ENCODE measurements around the gene SLC7A8. TPM values are rescaled to one million over a fixed set of nuclear protein-coding genes. Genes with fewer than 3 reads are reported as not detected.
"Not testable (repeated sequence)": the region's sequence is repeated elsewhere in the genome, so short reads cannot be mapped to it uniquely, and the experiment has no call there.

The SLC7A8 gene
- polyA plus RNA-seq, 1 donor, result 94.4 TPM

DNA sequence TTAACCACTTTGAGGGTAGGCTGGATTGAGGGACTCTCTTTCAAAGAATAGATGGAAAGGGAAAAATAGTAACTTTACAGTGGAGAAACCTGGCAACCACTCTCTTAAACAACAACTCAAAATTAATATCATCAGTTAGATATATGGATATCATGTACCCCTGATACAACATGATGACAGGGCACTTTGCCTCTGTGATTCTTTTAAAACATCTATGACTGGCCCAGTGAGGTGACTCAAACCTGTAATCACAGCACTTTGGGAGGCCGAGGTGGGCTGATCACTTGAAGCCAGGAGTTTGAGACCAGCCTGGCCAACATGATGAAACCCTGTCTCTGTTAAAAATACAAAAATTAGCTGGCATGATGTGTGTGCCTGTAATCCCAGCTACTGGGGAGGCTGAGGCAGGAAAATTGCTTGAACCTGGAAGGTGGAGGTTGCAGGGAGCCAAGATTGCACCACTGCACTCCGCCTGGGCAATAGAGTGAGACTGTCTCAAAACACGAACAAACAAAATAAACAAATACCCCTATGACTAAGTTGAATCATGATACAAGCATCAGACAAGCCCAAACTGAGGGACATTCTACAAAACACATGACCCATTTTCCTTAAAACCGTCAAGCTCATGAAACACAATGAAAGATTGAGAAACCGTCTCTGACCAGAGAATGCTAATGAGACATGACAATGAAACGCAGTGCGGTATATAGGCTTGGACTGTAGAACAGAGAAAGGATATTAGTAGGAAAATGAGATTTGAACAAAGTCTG lies 26.4 kb upstream of the SLC7A8 start:
- H3K4me3 ChIP-seq (ENCODE audit: low read length), result no peak overlapping the region
- H3K9me3 ChIP-seq (ENCODE audit: control insufficient read depth, low read depth, low read length), result no peaks in the 10 kb centered on the region
- DNase-seq, result no peak
- H3K36me3 ChIP-seq (ENCODE audit: control insufficient read depth, insufficient read depth, low read length), result no peaks in the 10 kb centered on the region
- H3K27ac ChIP-seq (ENCODE audit: low read length), result no peak overlapping the region
- WGBS (ENCODE audit: insufficient coverage, low lambda C conversion rate), result no CpG with 5 or more reads among the region's 7 CpGs
- H3K4me1 ChIP-seq (ENCODE audit: control insufficient read depth, insufficient read depth, low read length), result no peaks in the 10 kb centered on the region
- no peaks in the 10 kb centered on the region for H3K27me3 ChIP-seq (ENCODE audit: control insufficient read depth, insufficient read depth, low read length)

GRCh38 chr14:23208324-23208723 lies 24.9 kb upstream of the SLC7A8 start:
- Histone ChIP-seq H3K36me3 (ENCODE audit: control insufficient read depth, insufficient read depth, low read length) (no peaks in the 10 kb centered on the region), H3K27me3 (ENCODE audit: control insufficient read depth, insufficient read depth, low read length) (no peaks in the 10 kb centered on the region), H3K9me3 (ENCODE audit: control insufficient read depth, low read depth, low read length) (no peaks in the 10 kb centered on the region), H3K4me3 (ENCODE audit: low read length) (no peak overlapping the region), H3K27ac (ENCODE audit: low read length) (no peak overlapping the region), H3K4me1 (ENCODE audit: control insufficient read depth, insufficient read depth, low read length) (no peaks in the 10 kb centered on the region)
- no peak for DNase-seq

DNA sequence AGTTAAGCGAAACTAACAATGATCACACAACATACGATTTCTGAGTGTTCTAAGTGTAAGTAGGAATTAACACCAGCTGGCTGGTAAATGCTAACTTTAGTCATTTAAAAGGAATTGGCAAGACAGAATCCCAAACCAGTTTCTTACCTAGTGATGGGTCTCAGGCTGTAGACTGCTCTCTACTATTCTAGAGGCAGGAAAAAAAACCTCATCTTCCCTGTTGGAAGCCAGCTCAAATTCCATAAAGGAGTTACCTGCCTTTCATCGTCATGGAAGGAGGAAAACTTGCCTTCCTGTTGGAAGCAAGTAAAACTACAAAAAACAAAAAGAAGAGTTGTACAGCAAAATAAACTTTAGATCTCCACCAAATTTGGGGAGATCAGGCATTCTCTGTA lies 23.7 kb upstream of the SLC7A8 start:
- H3K4me1 ChIP-seq (ENCODE audit: control insufficient read depth, insufficient read depth, low read length), result no peaks in the 10 kb centered on the region
- no peaks in the 10 kb centered on the region for H3K36me3 ChIP-seq (ENCODE audit: control insufficient read depth, insufficient read depth, low read length)
- H3K4me3 ChIP-seq (ENCODE audit: low read length), result no peak overlapping the region
- H3K27ac ChIP-seq (ENCODE audit: low read length), result no peak overlapping the region
- no peak for DNase-seq
- WGBS (ENCODE audit: insufficient coverage, low lambda C conversion rate), result no CpG with 5 or more reads among the region's 3 CpGs
- H3K9me3 ChIP-seq (ENCODE audit: control insufficient read depth, low read depth, low read length), result no peaks in the 10 kb centered on the region
- H3K27me3 ChIP-seq (ENCODE audit: control insufficient read depth, insufficient read depth, low read length), result no peaks in the 10 kb centered on the region

DNA sequence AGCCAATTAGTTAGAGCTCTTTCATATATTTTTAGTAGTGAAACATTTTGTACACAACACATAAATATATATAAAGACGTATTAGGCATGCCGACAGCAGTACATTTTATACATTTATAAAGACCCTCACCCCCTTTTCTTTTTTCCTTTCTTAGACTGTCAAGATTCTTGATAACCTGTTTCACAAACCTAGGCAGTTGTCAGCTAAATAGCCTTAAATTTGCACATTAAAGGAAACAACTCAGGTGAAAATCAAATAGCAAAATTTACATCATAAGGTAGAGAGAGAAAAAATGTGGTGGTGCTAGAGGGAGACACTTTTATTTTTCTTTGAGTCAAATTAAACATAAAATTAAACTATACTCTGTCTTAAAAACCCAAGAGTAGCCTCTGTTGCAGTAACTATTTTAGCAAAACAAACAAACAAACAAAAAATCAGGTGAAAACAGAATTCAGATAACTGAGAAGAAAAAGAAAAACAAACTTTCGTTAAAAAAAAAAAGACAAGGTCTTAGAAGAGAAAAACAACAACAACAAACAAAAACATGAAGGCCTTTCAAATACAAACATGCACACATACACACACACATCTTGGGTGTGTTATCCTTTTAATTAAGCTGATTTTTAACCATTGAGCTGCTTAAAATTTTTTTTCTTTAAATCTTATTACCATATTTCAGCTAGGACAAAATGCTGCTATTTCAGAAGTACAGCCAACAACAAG lies 23.1 kb upstream of the SLC7A8 start:
- WGBS (ENCODE audit: insufficient coverage, low lambda C conversion rate), result 92% methylated on average over 2 of the region's 3 CpGs
- H3K9me3 ChIP-seq (ENCODE audit: control insufficient read depth, low read depth, low read length), result no peaks in the 10 kb centered on the region
- DNase-seq, result no peak
- H3K27ac ChIP-seq (ENCODE audit: low read length), result no peak overlapping the region
- no peak overlapping the region for H3K4me3 ChIP-seq (ENCODE audit: low read length)
- no peaks in the 10 kb centered on the region for H3K4me1 ChIP-seq (ENCODE audit: control insufficient read depth, insufficient read depth, low read length)
- no peaks in the 10 kb centered on the region for H3K27me3 ChIP-seq (ENCODE audit: control insufficient read depth, insufficient read depth, low read length)
- H3K36me3 ChIP-seq (ENCODE audit: control insufficient read depth, insufficient read depth, low read length), result no peaks in the 10 kb centered on the region

- no peak for DNase-seq
- Histone ChIP-seq H3K27me3 (ENCODE audit: control insufficient read depth, insufficient read depth, low read length) (no peaks in the 10 kb centered on the region), H3K9me3 (ENCODE audit: control insufficient read depth, low read depth, low read length) (no peaks in the 10 kb centered on the region), H3K36me3 (ENCODE audit: control insufficient read depth, insufficient read depth, low read length) (no peaks in the 10 kb centered on the region), H3K27ac (ENCODE audit: low read length) (no peak overlapping the region), H3K4me1 (ENCODE audit: control insufficient read depth, insufficient read depth, low read length) (no peaks in the 10 kb centered on the region), H3K4me3 (ENCODE audit: low read length) (no peak overlapping the region)
- WGBS (ENCODE audit: insufficient coverage, low lambda C conversion rate), result no CpG with 5 or more reads among the region's 7 CpGs
Observed at GRCh38 chr14:23202001-23202400, 18.5 kb upstream of the SLC7A8 start.

GRCh38 chr14:23199141-23199540 lies 15.7 kb upstream of the SLC7A8 start:
- not testable (repeated sequence) for H3K27me3 ChIP-seq (ENCODE audit: control insufficient read depth, insufficient read depth, low read length); DNase-seq; H3K4me3 ChIP-seq (ENCODE audit: low read length); H3K27ac ChIP-seq (ENCODE audit: low read length); H3K9me3 ChIP-seq (ENCODE audit: control insufficient read depth, low read depth, low read length); H3K36me3 ChIP-seq (ENCODE audit: control insufficient read depth, insufficient read depth, low read length); H3K4me1 ChIP-seq (ENCODE audit: control insufficient read depth, insufficient read depth, low read length)
- no CpG with 5 or more reads among the region's 1 CpG for WGBS (ENCODE audit: insufficient coverage, low lambda C conversion rate)

DNA sequence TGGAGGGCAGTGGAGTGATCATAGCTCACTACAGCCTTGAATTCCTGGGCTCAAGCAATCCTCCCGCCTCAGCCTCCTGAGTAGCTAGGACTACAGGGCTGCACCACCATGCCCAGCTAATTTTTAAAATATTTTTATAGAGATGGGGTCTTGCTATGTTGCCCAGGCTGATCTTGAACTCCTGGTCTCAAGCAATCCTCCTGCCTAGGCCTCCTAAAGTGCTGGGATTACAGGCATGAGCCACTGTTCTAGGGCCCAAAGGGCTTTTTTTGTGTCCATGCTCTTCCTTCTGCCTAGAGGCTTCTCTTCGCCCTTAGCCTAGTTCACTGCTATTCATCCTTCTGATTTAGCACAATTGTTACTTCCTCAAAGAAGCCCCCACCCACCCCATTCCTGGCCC lies 13.0 kb upstream of the SLC7A8 start:
- H3K27me3 ChIP-seq (ENCODE audit: control insufficient read depth, insufficient read depth, low read length); H3K27ac ChIP-seq (ENCODE audit: low read length); H3K4me3 ChIP-seq (ENCODE audit: low read length); DNase-seq; H3K36me3 ChIP-seq (ENCODE audit: control insufficient read depth, insufficient read depth, low read length); H3K4me1 ChIP-seq (ENCODE audit: control insufficient read depth, insufficient read depth, low read length); H3K9me3 ChIP-seq (ENCODE audit: control insufficient read depth, low read depth, low read length): not testable (repeated sequence)
- 100% methylated on average over 1 of the region's 2 CpGs for WGBS (ENCODE audit: insufficient coverage, low lambda C conversion rate)

DNA sequence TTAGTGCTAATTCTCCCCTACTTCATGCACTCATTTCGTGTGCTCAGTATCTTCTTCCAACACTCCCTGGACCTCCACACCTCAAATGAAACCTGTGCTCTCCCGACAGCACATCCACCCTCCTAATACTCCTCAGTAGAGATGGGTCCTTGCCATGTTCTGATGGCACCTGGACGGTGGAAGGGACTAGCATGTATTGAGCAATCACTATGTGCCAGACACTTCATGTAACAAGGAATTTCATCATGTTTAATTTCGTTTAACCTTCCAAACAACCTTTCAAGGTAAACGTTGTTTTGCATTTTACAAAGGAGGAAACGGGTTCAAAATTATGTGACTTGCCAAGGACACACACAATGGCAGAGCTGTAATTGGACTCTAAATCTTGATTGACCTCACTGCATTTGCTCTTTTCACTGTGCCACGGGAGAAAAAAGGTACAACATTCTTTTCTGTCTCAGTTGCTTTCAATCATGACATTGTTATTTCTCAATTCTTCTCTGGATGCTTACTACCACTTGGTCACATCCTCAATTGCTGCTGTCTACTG lies 12.2 kb upstream of the SLC7A8 start:
- no peaks in the 10 kb centered on the region for H3K27me3 ChIP-seq (ENCODE audit: control insufficient read depth, insufficient read depth, low read length)
- no peaks in the 10 kb centered on the region for H3K36me3 ChIP-seq (ENCODE audit: control insufficient read depth, insufficient read depth, low read length)
- no peaks in the 10 kb centered on the region for H3K9me3 ChIP-seq (ENCODE audit: control insufficient read depth, low read depth, low read length)
- WGBS (ENCODE audit: insufficient coverage, low lambda C conversion rate), result 67% methylated on average over 1 of the region's 7 CpGs
- DNase-seq, result no peak
- H3K4me1 ChIP-seq (ENCODE audit: control insufficient read depth, insufficient read depth, low read length), result no peaks in the 10 kb centered on the region
- no peak overlapping the region for H3K4me3 ChIP-seq (ENCODE audit: low read length)
- H3K27ac ChIP-seq (ENCODE audit: low read length), result no peak overlapping the region

DNA sequence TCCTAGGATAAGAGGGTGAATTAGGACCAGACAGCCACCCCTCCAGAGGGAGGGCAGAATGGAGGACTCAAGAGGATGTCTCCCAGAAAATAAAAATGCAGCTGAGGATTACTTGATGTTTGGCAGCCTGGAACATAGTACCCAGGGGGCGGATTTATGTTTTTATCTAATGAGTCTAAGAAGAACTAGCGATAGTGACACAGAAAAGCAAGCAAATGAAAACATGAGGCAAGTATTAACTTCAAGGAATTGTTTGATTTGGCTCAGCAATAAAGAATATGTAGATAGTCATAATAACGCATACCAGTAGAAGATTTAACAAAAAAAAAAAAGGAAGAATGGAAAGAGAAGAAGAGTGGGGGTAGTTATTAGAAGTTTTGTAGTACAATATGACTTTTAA lies 10.0 kb upstream of the SLC7A8 start:
- no peak overlapping the region for H3K27ac ChIP-seq (ENCODE audit: low read length)
- DNase-seq, result no peak
- H3K4me1 ChIP-seq (ENCODE audit: control insufficient read depth, insufficient read depth, low read length), result no peaks in the 10 kb centered on the region
- WGBS (ENCODE audit: insufficient coverage, low lambda C conversion rate), result 64% methylated on average over 2 of the region's 3 CpGs
- no peak overlapping the region for H3K4me3 ChIP-seq (ENCODE audit: low read length)
- no peaks in the 10 kb centered on the region for H3K36me3 ChIP-seq (ENCODE audit: control insufficient read depth, insufficient read depth, low read length)
- no peaks in the 10 kb centered on the region for H3K27me3 ChIP-seq (ENCODE audit: control insufficient read depth, insufficient read depth, low read length)
- no peaks in the 10 kb centered on the region for H3K9me3 ChIP-seq (ENCODE audit: control insufficient read depth, low read depth, low read length)

- Histone ChIP-seq H3K36me3 (ENCODE audit: control insufficient read depth, insufficient read depth, low read length) (no peaks in the 10 kb centered on the region), H3K27me3 (ENCODE audit: control insufficient read depth, insufficient read depth, low read length) (no peaks in the 10 kb centered on the region), H3K9me3 (ENCODE audit: control insufficient read depth, low read depth, low read length) (no peaks in the 10 kb centered on the region), H3K4me1 (ENCODE audit: control insufficient read depth, insufficient read depth, low read length) (peaks cover 14% of the 10 kb centered on the region), H3K4me3 (ENCODE audit: low read length) (no peak overlapping the region), H3K27ac (ENCODE audit: low read length) (no peak overlapping the region)
- 100% methylated on average over 1 of the region's 2 CpGs for WGBS (ENCODE audit: insufficient coverage, low lambda C conversion rate)
- DNase-seq, result no peak
Observed at GRCh38 chr14:23187925-23188324, 4.5 kb upstream of the SLC7A8 start.

Data from large intestine (tissue), 3 donors.